ENCODE results near the gene RNF144A. TPM values are rescaled to one million over a fixed set of nuclear protein-coding genes. Genes with fewer than 3 reads are reported as not detected.

Gene RNF144A
- total and polyA plus RNA-seq, 3 experiments from 2014 or later: 8.3 to 14.9 (median 13.5) TPM

DNA sequence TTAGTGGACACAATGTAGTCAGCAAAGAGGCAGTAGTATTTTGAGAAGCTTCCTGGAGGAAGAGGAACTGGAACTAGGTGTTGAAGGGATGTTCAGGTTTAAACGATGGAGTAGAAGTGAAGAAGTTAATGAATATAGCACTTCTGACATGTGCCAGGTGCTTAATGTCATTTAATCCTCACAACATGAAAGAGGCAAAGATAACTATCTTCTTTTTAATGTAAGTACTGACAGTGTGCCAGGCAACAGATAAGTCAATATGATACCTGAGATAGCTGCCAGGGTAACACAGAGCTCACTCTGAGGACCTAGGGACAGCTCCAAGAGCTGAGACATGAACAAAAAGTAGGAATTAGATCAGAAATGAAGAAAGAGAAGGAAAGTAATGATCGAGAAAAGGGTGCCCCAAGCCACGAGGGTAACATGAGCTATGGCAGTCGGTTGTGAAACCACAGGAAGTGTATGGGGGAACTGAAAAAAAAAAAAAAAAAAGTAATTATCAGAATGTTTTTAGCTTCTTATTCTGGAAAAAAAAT lies 140.7 kb downstream of the RNF144A start:
- peak in 2 of 5 donors; percentile 36 to 51 for DNase-seq
- peak overlapping the region in 7 of 8 donors; percentile 21 to 94 (median 80) for H3K27ac Mint-ChIP-seq
- H3K9me3 Mint-ChIP-seq: peaks cover 0 to 2% (median 1%) of the 10 kb centered on the region in 5 donors
- Histone ChIP-seq H3K36me3 (ENCODE audit: insufficient read depth, low read length) (no peaks in the 10 kb centered on the region), H3K4me3 (ENCODE audit: low read length) (peak overlapping the region; percentile 23), H3K27me3 (ENCODE audit: insufficient read depth, low read length, poor library complexity, severe bottlenecking) (no peaks in the 10 kb centered on the region), H3K4me1 (ENCODE audit: insufficient read depth, low read length) (peaks cover 54% of the 10 kb centered on the region), H3K27ac (ENCODE audit: low read depth, low read length) (no peak overlapping the region), H3K9me3 (ENCODE audit: low read length) (no peaks in the 10 kb centered on the region)
- ChIA-PET CTCF (interaction anchor here (0.8 to 3.3 kb wide), 4 partner anchors 14 to 178 kb away, joined by 3 to 21 read pairs (median 4); no protein-coding TSS in a partner anchor), POLR2A (interaction anchor here (0.6 kb wide), 2 partner anchors 94 to 1835 kb away, joined by 3 to 4 read pairs; no protein-coding TSS in a partner anchor)
- H3K4me1 Mint-ChIP-seq: peaks cover 0 to 17% (median 5%) of the 10 kb centered on the region in 3 donors
- H3K27me3 Mint-ChIP-seq: no peaks in the 10 kb centered on the region
- H3K4me3 Mint-ChIP-seq: peak overlapping the region; percentile 11 to 88 (median 74)
- H3K36me3 Mint-ChIP-seq: peaks cover 2 to 11% (median 8%) of the 10 kb centered on the region in 3 donors

DNA sequence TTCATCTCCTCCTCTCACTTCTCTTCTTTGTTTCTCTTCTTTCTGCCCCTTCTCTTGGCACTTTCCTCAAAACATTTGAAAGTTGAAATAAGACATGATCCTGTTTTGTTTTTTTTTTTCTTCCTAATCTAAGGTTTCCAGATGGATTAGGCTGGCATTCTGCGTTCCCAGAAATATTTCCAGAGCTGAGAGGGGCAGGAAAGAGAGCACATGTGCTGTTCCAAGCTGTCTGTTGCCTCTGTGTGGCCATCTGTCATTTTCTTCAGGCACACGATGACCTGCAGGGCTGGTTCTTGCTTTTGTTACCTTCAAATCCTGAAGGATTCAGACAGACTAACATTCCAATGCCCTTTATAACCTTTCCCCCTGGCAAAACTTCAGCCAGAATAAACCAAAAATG lies 142.9 kb downstream of the RNF144A start:
- Mint-ChIP-seq H3K9me3 (peaks cover 7 to 11% (median 10%) of the 10 kb centered on the region in 5 donors), H3K27me3 (no peaks in the 10 kb centered on the region), H3K27ac (peak overlapping the region in 5 of 8 donors; percentile 20 to 84 (median 58)), H3K36me3 (peaks cover 8 to 24% (median 23%) of the 10 kb centered on the region in 3 donors), H3K4me3 (peak overlapping the region in 3 of 7 donors; percentile 2 to 29 (median 17)), H3K4me1 (peaks cover 0 to 17% (median 5%) of the 10 kb centered on the region in 3 donors)
- H3K4me1 ChIP-seq (ENCODE audit: insufficient read depth, low read length): peaks cover 49% of the 10 kb centered on the region
- H3K4me3 ChIP-seq (ENCODE audit: low read length): no peak overlapping the region
- ChIA-PET POLR2A (no interaction called here), CTCF (interaction anchor here (1.5 kb wide), 1 partner anchor 16 kb away, joined by 6 read pairs; no protein-coding TSS in a partner anchor)
- no peaks in the 10 kb centered on the region for H3K27me3 ChIP-seq (ENCODE audit: insufficient read depth, low read length, poor library complexity, severe bottlenecking)
- H3K9me3 ChIP-seq (ENCODE audit: low read length): no peaks in the 10 kb centered on the region
- H3K27ac ChIP-seq (ENCODE audit: low read depth, low read length): no peak overlapping the region
- no peaks in the 10 kb centered on the region for H3K36me3 ChIP-seq (ENCODE audit: insufficient read depth, low read length)
- DNase-seq: no peak

DNA sequence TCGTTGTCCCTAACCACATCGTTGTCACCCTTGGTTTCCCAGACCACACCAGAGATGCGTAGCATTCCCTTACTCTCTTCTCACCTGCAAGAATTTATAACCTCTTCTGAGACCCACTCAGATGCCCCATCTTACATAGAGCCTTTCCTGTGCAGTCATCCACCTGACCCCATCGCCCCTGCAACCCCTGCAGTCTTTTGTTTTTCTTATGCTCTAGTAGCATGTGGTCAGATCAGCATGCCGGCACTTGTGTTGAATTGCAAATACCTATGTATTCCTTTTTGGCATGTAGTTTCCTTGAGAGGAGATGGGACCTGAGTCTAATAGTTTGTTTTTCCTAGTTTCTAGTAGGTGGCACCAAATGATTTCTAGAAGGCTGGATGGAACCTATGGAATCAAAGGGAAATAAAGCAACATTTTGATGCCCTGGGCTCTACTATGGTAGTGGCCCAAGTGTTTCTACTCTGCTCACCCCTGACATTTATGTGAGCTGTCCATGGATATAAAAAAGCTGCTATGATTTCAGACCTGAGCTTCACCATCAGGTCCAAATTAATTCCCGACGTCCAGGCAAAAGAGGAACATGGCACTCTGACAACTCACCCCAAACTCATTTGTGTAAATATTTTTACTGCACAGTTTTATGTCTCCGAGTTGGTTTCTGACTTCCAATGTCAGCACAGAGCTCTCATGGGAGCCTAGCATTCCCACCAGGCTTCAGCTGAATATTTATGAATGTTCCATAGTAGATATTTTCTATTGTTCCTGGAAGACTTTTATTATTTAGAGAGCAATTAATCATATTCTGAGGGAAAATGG lies 143.6 kb downstream of the RNF144A start:
- no peak for DNase-seq
- POLR2A ChIA-PET: no interaction called here
- Mint-ChIP-seq H3K27ac (peak overlapping the region in 3 of 8 donors; percentile 11 to 63 (median 37)), H3K27me3 (no peaks in the 10 kb centered on the region), H3K36me3 (peaks cover 10 to 24% (median 23%) of the 10 kb centered on the region in 3 donors), H3K9me3 (peaks cover 7 to 11% (median 10%) of the 10 kb centered on the region in 5 donors), H3K4me1 (peaks cover 0 to 17% (median 5%) of the 10 kb centered on the region in 3 donors), H3K4me3 (peak overlapping the region in 3 of 7 donors; percentile 8 to 54 (median 10))
- no peaks in the 10 kb centered on the region for H3K27me3 ChIP-seq (ENCODE audit: insufficient read depth, low read length, poor library complexity, severe bottlenecking)
- peaks cover 43% of the 10 kb centered on the region for H3K4me1 ChIP-seq (ENCODE audit: insufficient read depth, low read length)
- no peaks in the 10 kb centered on the region for H3K9me3 ChIP-seq (ENCODE audit: low read length)
- H3K36me3 ChIP-seq (ENCODE audit: insufficient read depth, low read length): no peaks in the 10 kb centered on the region
- no peak overlapping the region for H3K27ac ChIP-seq (ENCODE audit: low read depth, low read length)
- CTCF ChIA-PET: interaction anchor here (1.0 to 1.5 kb wide), 2 partner anchors 16 to 35 kb away, joined by 4 to 6 read pairs; no protein-coding TSS in a partner anchor
- H3K4me3 ChIP-seq (ENCODE audit: low read length): no peak overlapping the region

DNA sequence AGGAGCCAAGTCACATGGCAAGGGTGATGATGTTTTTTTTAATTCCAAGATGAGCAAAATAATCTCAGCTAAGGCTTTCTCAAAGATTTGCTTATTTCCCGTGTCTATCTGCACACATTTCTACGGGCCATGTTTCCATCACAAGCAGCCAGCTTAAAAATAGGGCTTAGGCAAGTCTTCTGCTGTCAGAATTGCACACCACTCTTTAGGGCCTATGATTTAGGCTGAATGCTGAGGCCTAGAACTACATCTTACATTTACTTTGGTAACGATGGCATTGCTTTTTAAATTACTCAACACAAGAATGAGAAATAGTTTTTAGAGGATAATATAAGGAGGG lies 144.2 kb downstream of the RNF144A start:
- ChIA-PET POLR2A (no interaction called here), CTCF (interaction anchor here (1.0 to 1.5 kb wide), 2 partner anchors 17 to 35 kb away, joined by 4 to 6 read pairs; no protein-coding TSS in a partner anchor)
- H3K27me3 ChIP-seq (ENCODE audit: insufficient read depth, low read length, poor library complexity, severe bottlenecking): no peaks in the 10 kb centered on the region
- H3K36me3 ChIP-seq (ENCODE audit: insufficient read depth, low read length): no peaks in the 10 kb centered on the region
- Mint-ChIP-seq H3K4me1 (peaks cover 0 to 17% (median 5%) of the 10 kb centered on the region in 3 donors), H3K36me3 (peaks cover 10 to 24% (median 23%) of the 10 kb centered on the region in 3 donors), H3K27ac (no peak overlapping the region), H3K9me3 (peaks cover 7 to 11% (median 10%) of the 10 kb centered on the region in 5 donors), H3K27me3 (no peaks in the 10 kb centered on the region), H3K4me3 (no peak overlapping the region)
- peaks cover 37% of the 10 kb centered on the region for H3K4me1 ChIP-seq (ENCODE audit: insufficient read depth, low read length)
- no peak overlapping the region for H3K4me3 ChIP-seq (ENCODE audit: low read length)
- H3K27ac ChIP-seq (ENCODE audit: low read depth, low read length): no peak overlapping the region
- no peak for DNase-seq
- no peaks in the 10 kb centered on the region for H3K9me3 ChIP-seq (ENCODE audit: low read length)

DNA sequence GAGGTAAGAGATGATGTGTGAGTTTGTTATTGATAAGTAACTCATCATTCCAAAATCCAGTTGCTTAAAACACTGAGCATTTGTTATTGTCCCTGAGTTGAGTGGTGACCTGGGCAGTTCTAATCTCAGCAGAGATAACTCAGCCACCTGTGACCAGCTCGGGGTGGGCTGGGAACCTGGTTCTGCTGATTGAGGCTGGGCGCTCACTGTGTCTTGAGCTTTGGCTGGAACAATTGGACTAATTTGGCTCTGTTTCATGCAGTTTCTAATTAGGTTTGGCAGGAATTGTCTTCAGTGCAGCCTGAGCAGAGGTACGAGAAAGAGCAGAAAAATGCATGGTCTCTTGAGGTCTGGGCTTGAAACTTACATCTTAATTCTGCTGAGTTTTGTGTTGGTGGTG lies 144.7 kb downstream of the RNF144A start:
- H3K27ac ChIP-seq (ENCODE audit: low read depth, low read length): no peak overlapping the region
- POLR2A ChIA-PET: no interaction called here
- H3K4me1 ChIP-seq (ENCODE audit: insufficient read depth, low read length): peaks cover 32% of the 10 kb centered on the region
- Mint-ChIP-seq H3K27me3 (no peaks in the 10 kb centered on the region), H3K4me1 (peaks cover 0 to 17% (median 5%) of the 10 kb centered on the region in 3 donors), H3K36me3 (peaks cover 10 to 24% (median 23%) of the 10 kb centered on the region in 3 donors), H3K9me3 (peaks cover 7 to 11% (median 10%) of the 10 kb centered on the region in 5 donors), H3K27ac (peak overlapping the region in 1 of 8 donors; percentile 50), H3K4me3 (no peak overlapping the region)
- H3K9me3 ChIP-seq (ENCODE audit: low read length): no peaks in the 10 kb centered on the region
- H3K4me3 ChIP-seq (ENCODE audit: low read length): no peak overlapping the region
- no peaks in the 10 kb centered on the region for H3K27me3 ChIP-seq (ENCODE audit: insufficient read depth, low read length, poor library complexity, severe bottlenecking)
- no peaks in the 10 kb centered on the region for H3K36me3 ChIP-seq (ENCODE audit: insufficient read depth, low read length)
- CTCF ChIA-PET: no interaction called here
- no peak for DNase-seq

DNA sequence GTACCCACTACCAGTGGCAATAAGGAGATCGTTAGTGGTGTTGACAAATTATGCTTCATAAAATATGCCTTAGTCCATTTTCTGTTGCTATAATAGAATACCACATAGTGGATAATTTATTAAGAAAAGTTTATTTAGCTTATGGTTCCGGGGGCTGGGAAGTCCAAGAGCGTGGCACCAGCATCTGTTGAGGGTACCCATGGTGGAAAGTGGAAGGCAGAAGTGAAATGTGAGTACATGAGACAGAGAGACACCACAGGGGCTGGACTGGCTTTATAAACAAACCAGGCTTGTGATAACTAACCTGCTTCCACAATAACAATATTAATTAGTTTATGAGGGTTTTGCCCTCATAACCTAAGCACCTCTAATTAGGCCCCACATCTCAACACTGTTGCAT lies 146.6 kb downstream of the RNF144A start:
- no peaks in the 10 kb centered on the region for H3K27me3 Mint-ChIP-seq
- peaks cover 7 to 11% (median 10%) of the 10 kb centered on the region in 5 donors for H3K9me3 Mint-ChIP-seq
- Histone ChIP-seq H3K4me3 (ENCODE audit: low read length) (no peak overlapping the region), H3K27ac (ENCODE audit: low read depth, low read length) (no peak overlapping the region), H3K27me3 (ENCODE audit: insufficient read depth, low read length, poor library complexity, severe bottlenecking) (no peaks in the 10 kb centered on the region), H3K36me3 (ENCODE audit: insufficient read depth, low read length) (no peaks in the 10 kb centered on the region), H3K9me3 (ENCODE audit: low read length) (no peaks in the 10 kb centered on the region), H3K4me1 (ENCODE audit: insufficient read depth, low read length) (peaks cover 13% of the 10 kb centered on the region)
- CTCF ChIA-PET: no interaction called here
- H3K4me3 Mint-ChIP-seq: no peak overlapping the region
- peak overlapping the region in 1 of 8 donors; percentile 59 for H3K27ac Mint-ChIP-seq
- POLR2A ChIA-PET: no interaction called here
- peaks cover 10 to 31% (median 30%) of the 10 kb centered on the region in 3 donors for H3K36me3 Mint-ChIP-seq
- no peak for DNase-seq
- H3K4me1 Mint-ChIP-seq: peaks cover 0 to 20% (median 5%) of the 10 kb centered on the region in 3 donors

DNA sequence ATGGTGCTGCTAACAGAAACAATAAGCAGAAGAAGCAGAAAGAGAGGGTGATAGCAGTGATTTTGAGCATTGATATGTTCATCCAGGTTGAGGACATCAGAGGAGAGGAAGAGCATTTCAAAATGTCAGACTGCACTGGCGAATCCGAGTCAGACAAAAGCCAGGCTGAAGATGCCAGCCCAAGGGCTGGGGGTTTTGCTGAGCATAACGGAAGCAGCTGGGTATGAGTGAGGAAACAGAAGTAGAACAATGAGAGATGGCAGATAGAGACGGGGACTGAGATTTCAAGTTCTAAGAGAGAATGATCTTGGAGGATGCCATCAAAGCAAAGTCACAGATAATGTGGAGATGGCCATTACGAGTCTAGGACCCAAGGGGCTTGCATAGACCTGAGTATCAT lies 151.2 kb downstream of the RNF144A start:
- no peak overlapping the region for H3K4me3 Mint-ChIP-seq
- H3K9me3 Mint-ChIP-seq: peaks cover 0 to 6% (median 4%) of the 10 kb centered on the region in 5 donors
- Histone ChIP-seq H3K27ac (ENCODE audit: low read depth, low read length) (no peak overlapping the region), H3K4me1 (ENCODE audit: insufficient read depth, low read length) (no peaks in the 10 kb centered on the region), H3K27me3 (ENCODE audit: insufficient read depth, low read length, poor library complexity, severe bottlenecking) (no peaks in the 10 kb centered on the region), H3K9me3 (ENCODE audit: low read length) (no peaks in the 10 kb centered on the region), H3K36me3 (ENCODE audit: insufficient read depth, low read length) (no peaks in the 10 kb centered on the region), H3K4me3 (ENCODE audit: low read length) (no peak overlapping the region)
- peaks cover 3 to 25% (median 24%) of the 10 kb centered on the region in 3 donors for H3K36me3 Mint-ChIP-seq
- no peaks in the 10 kb centered on the region for H3K27me3 Mint-ChIP-seq
- POLR2A ChIA-PET: no interaction called here
- no peak for DNase-seq
- CTCF ChIA-PET: no interaction called here
- H3K4me1 Mint-ChIP-seq: peaks cover 0 to 3% (median 0%) of the 10 kb centered on the region in 3 donors
- H3K27ac Mint-ChIP-seq: peak overlapping the region in 1 of 8 donors; percentile 21

DNA sequence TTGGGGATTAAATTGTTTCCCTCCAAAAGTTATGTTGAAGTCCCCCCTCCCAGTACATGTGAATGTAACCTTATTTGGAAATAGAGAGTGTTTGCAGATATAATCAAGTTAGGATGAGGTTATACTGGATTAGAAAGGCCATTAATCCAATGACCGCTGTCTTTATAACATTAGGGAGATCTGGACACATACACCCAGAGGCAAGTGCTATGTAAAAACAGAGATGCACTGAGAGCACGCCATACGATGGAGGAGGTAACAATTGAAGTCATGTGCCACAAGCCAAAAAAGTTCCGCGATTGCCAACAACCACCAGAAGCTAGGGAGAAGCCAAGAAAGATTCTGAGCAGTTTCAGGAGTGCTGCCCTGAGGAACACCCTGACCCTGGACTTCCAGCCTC lies 153.3 kb downstream of the RNF144A start:
- Histone ChIP-seq H3K36me3 (ENCODE audit: insufficient read depth, low read length) (no peaks in the 10 kb centered on the region), H3K4me3 (ENCODE audit: low read length) (no peak overlapping the region), H3K9me3 (ENCODE audit: low read length) (no peaks in the 10 kb centered on the region), H3K4me1 (ENCODE audit: insufficient read depth, low read length) (no peaks in the 10 kb centered on the region), H3K27me3 (ENCODE audit: insufficient read depth, low read length, poor library complexity, severe bottlenecking) (no peaks in the 10 kb centered on the region), H3K27ac (ENCODE audit: low read depth, low read length) (no peak overlapping the region)
- Mint-ChIP-seq H3K4me1 (peaks cover 0 to 3% (median 0%) of the 10 kb centered on the region in 3 donors), H3K27ac (peak overlapping the region in 1 of 8 donors; percentile 15), H3K27me3 (no peaks in the 10 kb centered on the region), H3K4me3 (no peak overlapping the region), H3K36me3 (peaks cover 9 to 26% (median 14%) of the 10 kb centered on the region in 3 donors), H3K9me3 (no peaks in the 10 kb centered on the region)
- ChIA-PET POLR2A (no interaction called here), CTCF (interaction anchor here (1.3 to 1.4 kb wide), 2 partner anchors 27 kb away, joined by 3 read pairs; no protein-coding TSS in a partner anchor)
- DNase-seq: no peak

Measured in CD8-positive, alpha-beta memory T cell (primary cell).